DMS 273 treated with DMSO at 0.1 percent for 48 hours (cell line): ENCODE data around the gene PDCD7.
"Not testable (repeated sequence)": the region's sequence is repeated elsewhere in the genome, so short reads cannot be mapped to it uniquely, and the experiment has no call there.

Experiments used
- DNase-seq: peaks from one replicate; lab custom pipeline; 2025; lab: John Stamatoyannopoulos, UW

PDCD7 gene

GRCh38 chr15:65133548-65134200 is at the start of gene PDCD7:
Gene PDCD7 (minus strand): TSS chr15:65133808. CDS start chr15:65133781, 27 bp downstream.
- DNase-seq: peak; percentile 75

- no peak for DNase-seq
Measured at GRCh38 chr15:65182538-65182937, 48.9 kb upstream of the PDCD7 start.

- DNase-seq: not testable (repeated sequence)
Measured at GRCh38 chr15:65181582-65182353, 48.2 kb upstream of the PDCD7 start.

- DNase-seq: no peak
Measured at GRCh38 chr15:65180167-65180566, 46.6 kb upstream of the PDCD7 start.

GRCh38 chr15:65177901-65178300 is 44.3 kb upstream of the PDCD7 start:
- no peak for DNase-seq

GRCh38 chr15:65176056-65176455 is 42.4 kb upstream of the PDCD7 start:
- DNase-seq: no peak

- no peak for DNase-seq
Measured at GRCh38 chr15:65175511-65175910, 41.9 kb upstream of the PDCD7 start.

GRCh38 chr15:65174509-65174908 is 40.9 kb upstream of the PDCD7 start:
- DNase-seq: no peak

GRCh38 chr15:65172531-65172930 is 38.9 kb upstream of the PDCD7 start:
- DNase-seq: no peak

GRCh38 chr15:65171428-65171827 is 37.8 kb upstream of the PDCD7 start:
- no peak for DNase-seq

- no peak for DNase-seq
Measured at GRCh38 chr15:65165875-65166274, 32.3 kb upstream of the PDCD7 start.

- no peak for DNase-seq
Measured at GRCh38 chr15:65164139-65164538, 30.5 kb upstream of the PDCD7 start.

GRCh38 chr15:65163041-65163440 is 29.4 kb upstream of the PDCD7 start:
- DNase-seq: no peak

GRCh38 chr15:65156692-65157091 is 23.1 kb upstream of the PDCD7 start:
- no peak for DNase-seq

- no peak for DNase-seq
Measured at GRCh38 chr15:65154720-65155119, 21.1 kb upstream of the PDCD7 start.

GRCh38 chr15:65147902-65148301 is 14.3 kb upstream of the PDCD7 start:
- no peak for DNase-seq

- DNase-seq: no peak
Measured at GRCh38 chr15:65146438-65146837, 12.8 kb upstream of the PDCD7 start.

GRCh38 chr15:65138631-65139030 is 5.0 kb upstream of the PDCD7 start:
- DNase-seq: not testable (repeated sequence)

- DNase-seq: not testable (repeated sequence)
Measured at GRCh38 chr15:65137893-65138292, 4.3 kb upstream of the PDCD7 start.

- DNase-seq: not testable (repeated sequence)
Measured at GRCh38 chr15:65137089-65137488, 3.5 kb upstream of the PDCD7 start.

GRCh38 chr15:65134538-65134937 is 930 bp upstream of the PDCD7 start:
- DNase-seq: no peak

- DNase-seq: no peak
Measured at GRCh38 chr15:65132878-65133547, 595 bp downstream of the PDCD7 start.

GRCh38 chr15:65130941-65131340 is 2.7 kb downstream of the PDCD7 start:
- no peak for DNase-seq
